ENCODE measurements around the gene LGI4. TPM values are rescaled to one million over a fixed set of nuclear protein-coding genes. Genes with fewer than 3 reads are reported as not detected.
A peak's percentile ranks its signal among the peaks of the same experiment; 100 is the strongest.

LGI4 gene
- total RNA-seq (2014; rRNA removed; shearing (Covaris generic)) (3.6 and 4.3 TPM in 2 replicates), polyA plus RNA-seq (2016; fragmentation: Nextera tagmentation; extraction: Ambion mirVana) (2.3 and 3.4 TPM in 2 replicates)
- long read RNA-seq, partial matches to known transcripts = 0 of 4 reads
- long read RNA-seq, other reads (novel, unspliced or antisense) = 4 of 4 reads

- no peak within 1 kb of the TSS for H2AFZ ChIP-seq
- H3K4me3 Mint-ChIP-seq = peak within 1 kb of the TSS; percentile 5; the same call in 1 of the 3 replicates
- TF ChIP-seq ZNF331 (CRISPR knock-in tag; IDR thresholded peaks at IDR 0.05; ENCODE audit: low read depth) (no peak), STAT1 (IDR thresholded peaks at IDR 0.05; ENCODE audit: unreplicated experiment) (no peak), REST (IDR thresholded peaks at IDR 0.05; ENCODE audit: unreplicated experiment) (no peak)
- H3K4me3 ChIP-seq = peak within 1 kb of the TSS; percentile 48
- H3K27ac ChIP-seq (ENCODE audit: low read depth) = no peak within 1 kb of the TSS
- peaks cover 12% of the 10 kb centered on the region for H3K27me3 Mint-ChIP-seq (ENCODE audit: insufficient read depth, low read depth, poor library complexity)
- H3K4me1 Mint-ChIP-seq = peaks cover 22% of the 10 kb centered on the region
- peaks cover 10% of the 10 kb centered on the region for H3K9me2 ChIP-seq (ENCODE audit: insufficient read depth)
- H3K27me3 ChIP-seq (ENCODE audit: insufficient read depth) = no peaks in the 10 kb centered on the region
- H3K36me3 Mint-ChIP-seq (ENCODE audit: low read depth) = no peaks in the 10 kb centered on the region; the same call in 2 of the 3 replicates
- H3K27ac Mint-ChIP-seq = no peak within 1 kb of the TSS
- ATAC-seq (peak; percentile 40), DNase-seq (ENCODE audit: low spot score) (no peak)
- 0 out of 2 replicates have a peak, but pooled peaks cover 2% of the 10 kb centered on the region for H3F3A ChIP-seq (replicated peaks; ENCODE audit: low read depth)
- peak within 1 kb of the TSS; percentile 80 for H3K4me2 ChIP-seq
- peaks cover 11% of the 10 kb centered on the region; the same call in 1 of the 2 replicates for H3K4me1 ChIP-seq (ENCODE audit: insufficient read depth)
- H3K79me2 ChIP-seq (replicated peaks; ENCODE audit: insufficient read depth) = no peaks in the 10 kb centered on the region
- H3K9me3 Mint-ChIP-seq = no peaks in the 10 kb centered on the region
- no peaks in the 10 kb centered on the region for H4K20me1 ChIP-seq (replicated peaks; ENCODE audit: insufficient read depth)
- no peaks in the 10 kb centered on the region for H3K36me3 ChIP-seq (ENCODE audit: insufficient read depth)
Observed at GRCh38 chr19:35134601-35135242, at the start of gene LGI4. LGI4 (minus strand) TSS chr19:35135059; CDS start chr19:35134680, 379 bp downstream.

- Histone ChIP-seq H3K27ac (ENCODE audit: low read depth) (no peak overlapping the region), H3K4me2 (no peak overlapping the region), H3K4me3 (no peak overlapping the region), H3F3A (replicated peaks; ENCODE audit: low read depth) (no peaks in the 10 kb centered on the region), H2AFZ (no peak overlapping the region), H3K79me2 (replicated peaks; ENCODE audit: insufficient read depth) (no peaks in the 10 kb centered on the region), H4K20me1 (replicated peaks; ENCODE audit: insufficient read depth) (no peaks in the 10 kb centered on the region), H3K4me1 (ENCODE audit: insufficient read depth) (no peaks in the 10 kb centered on the region), H3K9me2 (ENCODE audit: insufficient read depth) (0 out of 2 replicates have a peak, but pooled peaks cover 4% of the 10 kb centered on the region), H3K36me3 (ENCODE audit: insufficient read depth) (no peaks in the 10 kb centered on the region), H3K27me3 (ENCODE audit: insufficient read depth) (no peaks in the 10 kb centered on the region)
- ATAC-seq (no peak), DNase-seq (ENCODE audit: low spot score) (no peak)
- Mint-ChIP-seq H3K36me3 (ENCODE audit: low read depth) (no peaks in the 10 kb centered on the region), H3K27me3 (ENCODE audit: insufficient read depth, low read depth, poor library complexity) (peaks cover 2% of the 10 kb centered on the region), H3K4me1 (no peaks in the 10 kb centered on the region), H3K27ac (no peak overlapping the region), H3K9me3 (peaks cover 3% of the 10 kb centered on the region; the same call in 2 of the 3 replicates), H3K4me3 (no peak overlapping the region)
- no peak for TF ChIP-seq REST (IDR thresholded peaks at IDR 0.05; ENCODE audit: unreplicated experiment)
- TF ChIP-seq CTCF (conservative IDR thresholded peaks at IDR 0.05; ENCODE audit: low read depth in 2 of 2) = no peak
- no peak for TF ChIP-seq STAT1 (IDR thresholded peaks at IDR 0.05; ENCODE audit: unreplicated experiment)
- no peak for TF ChIP-seq ZNF331 (CRISPR knock-in tag; IDR thresholded peaks at IDR 0.05; ENCODE audit: low read depth)
- no peak for TF ChIP-seq ZNF114 (CRISPR knock-in tag; IDR thresholded peaks at IDR 0.05)
Observed at GRCh38 chr19:35184267-35184666, 49.4 kb upstream of the LGI4 start.

Data from GM23338 (cell line).